Right atrium auricular region (tissue), 2 donors: ENCODE results near the gene UBE3B. TPM values are rescaled to one million over a fixed set of nuclear protein-coding genes. Genes with fewer than 3 reads are reported as not detected.

ENCODE experiments used
- DNase-seq: peaks from one replicate; pipeline ENCODE4 v3.0.0-alpha.2; 2019; ENCODE audit warnings: low spot score
- H3K27ac ChIP-seq, 2 donors: fragments of 200-600 bp; sonication (generic); 1 replicate in 1 of 2; 2 replicates in 1 of 2; pipeline ENCODE4 v1.5.1; 2016 to 2019
- H3K27me3 ChIP-seq, 2 donors: fragments of 200-600 bp; sonication (generic); one replicate each; pipeline versions ENCODE4 v1.5.1 to v1.6.0; 2017 to 2019
- H3K36me3 ChIP-seq: fragments of 200-600 bp; sonication (generic); one replicate; pipeline ENCODE4 v1.5.1; 2016
- H3K4me1 ChIP-seq, 2 donors: fragments of 200-600 bp; sonication (generic); one replicate each; pipeline versions ENCODE4 v1.5.1 to v1.6.0; 2017 to 2019
- H3K4me3 ChIP-seq, 2 donors: fragments of 200-600 bp; sonication (generic); 1 replicate in 1 of 2; 2 replicates in 1 of 2; pipeline ENCODE4 v1.5.1; 2017 to 2019; ENCODE audit warnings: mild to moderate bottlenecking in 1 of 2, moderate library complexity in 1 of 2
- H3K9me3 ChIP-seq, 2 donors: fragments of 200-600 bp; sonication (generic); one replicate each; pipeline ENCODE4 v1.5.1; 2019
- CTCF ChIP-seq, 2 donors: fragments of 200-600 bp; sonication (generic); IDR thresholded peaks; one replicate each; pipeline ENCODE4 v1.5.1; 2019; ENCODE audit warnings: antibody characterized with exemption in 2 of 2
- total RNA-seq, 2 donors: library from RNA; depleted of rRNA; stranded (reverse); fragments of >200 nt; gene quantifications; one replicate each; pipeline ENCODE4 v1.1.0, GENCODE V29; 2016

Gene UBE3B
- total RNA-seq, 2 donors from 2014 or later, result 41.7 to 71.8 TPM

GRCh38 chr12:109492371-109492770, 14.9 kb downstream of the UBE3B start:
- no peak for DNase-seq

GRCh38 chr12:109493090-109493489, 15.7 kb downstream of the UBE3B start:
- Histone ChIP-seq H3K27ac (no peak overlapping the region), H3K9me3 (no peaks in the 10 kb centered on the region), H3K4me3 (no peak overlapping the region), H3K36me3 (peaks cover 58% of the 10 kb centered on the region), H3K4me1 (no peaks in the 10 kb centered on the region), H3K27me3 (no peaks in the 10 kb centered on the region)
- no peak for TF ChIP-seq CTCF (IDR thresholded peaks at IDR 0.05)
- no peak for DNase-seq

More at GRCh38 chr12:109492371-109492770, 14.9 kb downstream of the UBE3B start:
- no peak for TF ChIP-seq CTCF (IDR thresholded peaks at IDR 0.05)
- H3K36me3 ChIP-seq, result peaks cover 58% of the 10 kb centered on the region
- no peaks in the 10 kb centered on the region for H3K27me3 ChIP-seq
- no peaks in the 10 kb centered on the region for H3K4me1 ChIP-seq
- no peak overlapping the region for H3K27ac ChIP-seq
- no peak overlapping the region for H3K4me3 ChIP-seq
- H3K9me3 ChIP-seq, result no peaks in the 10 kb centered on the region

GRCh38 chr12:109493938-109494337, 16.5 kb downstream of the UBE3B start:
- no peak overlapping the region for H3K27ac ChIP-seq
- no peak for DNase-seq
- no peaks in the 10 kb centered on the region for H3K4me1 ChIP-seq
- no peak for TF ChIP-seq CTCF (IDR thresholded peaks at IDR 0.05)
- H3K36me3 ChIP-seq, result peaks cover 58% of the 10 kb centered on the region
- no peaks in the 10 kb centered on the region for H3K9me3 ChIP-seq
- H3K4me3 ChIP-seq, result no peak overlapping the region
- no peaks in the 10 kb centered on the region for H3K27me3 ChIP-seq

- no peaks in the 10 kb centered on the region for H3K4me1 ChIP-seq
- DNase-seq, result no peak
- no peaks in the 10 kb centered on the region for H3K27me3 ChIP-seq
- no peak for TF ChIP-seq CTCF (IDR thresholded peaks at IDR 0.05)
- H3K36me3 ChIP-seq, result peaks cover 58% of the 10 kb centered on the region
- H3K9me3 ChIP-seq, result no peaks in the 10 kb centered on the region
- H3K27ac ChIP-seq, result no peak overlapping the region
- no peak overlapping the region for H3K4me3 ChIP-seq
Observed at GRCh38 chr12:109494348-109494881, 17.0 kb downstream of the UBE3B start.

GRCh38 chr12:109495012-109495411, 17.6 kb downstream of the UBE3B start:
- Histone ChIP-seq H3K4me1 (no peaks in the 10 kb centered on the region), H3K9me3 (no peaks in the 10 kb centered on the region), H3K4me3 (no peak overlapping the region), H3K27me3 (no peaks in the 10 kb centered on the region), H3K27ac (no peak overlapping the region), H3K36me3 (peaks cover 58% of the 10 kb centered on the region)
- no peak for TF ChIP-seq CTCF (IDR thresholded peaks at IDR 0.05)
- DNase-seq, result no peak

GRCh38 chr12:109496306-109496705, 18.9 kb downstream of the UBE3B start:
- H3K9me3 ChIP-seq, result no peaks in the 10 kb centered on the region
- no peak overlapping the region for H3K27ac ChIP-seq
- H3K4me1 ChIP-seq, result no peaks in the 10 kb centered on the region
- peaks cover 58% of the 10 kb centered on the region for H3K36me3 ChIP-seq
- no peaks in the 10 kb centered on the region for H3K27me3 ChIP-seq
- no peak for DNase-seq
- H3K4me3 ChIP-seq, result no peak overlapping the region
- no peak for TF ChIP-seq CTCF (IDR thresholded peaks at IDR 0.05)
